Smooth muscle cell of trachea (primary cell): ENCODE data around the gene MYO1H. TPM values are rescaled to one million over a fixed set of nuclear protein-coding genes. Genes with fewer than 3 reads are reported as not detected.

ENCODE experiments used
- total RNA-seq: library from RNA; depleted of rRNA; stranded (reverse); fragments of >200 nt; gene quantifications from 2 replicates; pipeline ENCODE4 v1.2.1, GENCODE V29; 2014

Gene MYO1H
- total RNA-seq, result not detected in 2 replicates

GRCh38 chr12:109347589-109347988, at the start of gene MYO1H:
Gene MYO1H, plus strand, starts transcription at chr12:109347900. Its CDS starts 61 bp downstream, at chr12:109347961.

DNA sequence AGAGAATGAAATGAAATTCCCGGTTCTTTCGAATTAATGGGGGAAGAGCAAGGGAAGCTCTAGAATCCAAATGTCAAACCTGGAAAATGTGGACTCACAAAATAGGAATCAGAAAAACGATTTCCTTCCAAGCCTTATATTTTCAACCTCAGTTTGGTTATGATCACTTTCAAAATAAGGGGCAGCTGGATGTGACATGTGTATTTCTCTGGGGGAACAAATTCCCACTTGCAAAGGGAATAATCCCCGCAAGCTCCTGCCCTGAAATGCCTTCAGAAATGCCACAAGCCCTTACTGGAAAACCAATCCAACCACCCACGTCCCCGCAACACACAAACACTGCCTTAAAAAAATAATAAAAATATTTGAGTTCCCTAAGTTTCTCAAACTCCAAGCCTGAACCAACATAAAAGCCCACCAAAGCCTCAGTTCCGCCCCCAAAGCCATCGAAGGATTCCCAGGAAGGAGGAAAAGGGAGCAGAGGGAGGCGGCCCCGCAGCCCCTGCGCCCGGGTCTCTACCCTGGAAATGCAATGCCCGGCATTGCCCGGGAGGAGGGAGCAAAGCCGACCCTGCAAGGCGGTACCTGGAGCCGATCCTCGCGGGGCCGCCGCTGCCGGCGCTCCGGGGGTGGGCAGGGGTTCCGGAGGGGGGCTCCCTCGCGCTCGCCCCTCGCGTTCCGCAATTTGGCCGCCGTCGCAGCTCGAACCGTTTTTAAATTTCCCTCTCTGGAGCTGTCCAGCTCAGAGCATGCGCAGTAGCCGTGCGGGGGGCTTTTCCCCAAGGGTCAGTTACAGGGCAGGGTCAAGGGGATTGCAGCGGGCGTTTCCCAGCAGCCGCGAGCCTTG, 38.9 kb upstream of the MYO1H start, which contains the start of gene FOXN4:
Gene FOXN4 (minus strand): TSS at position 751 of the 847 bp plus-strand sequence. CDS start 963 bp downstream, outside the sequence.

GRCh38 chr12:109477185-109477962, 129.7 kb downstream of the MYO1H start, which contains the start of the genes KCTD10 and UBE3B:
Gene KCTD10, minus strand, starts transcription at chr12:109477300. Its CDS starts 38 bp downstream, at chr12:109477262.
Gene UBE3B, plus strand, starts transcription at chr12:109477634. Its CDS starts 5,918 bp downstream, at chr12:109483552.

Other genes starting within 250 kb of the MYO1H start
- gene ACACB, start 231.3 kb upstream of the MYO1H start, total RNA-seq, result 8.3 and 15.0 TPM in 2 replicates
- not detected in 2 replicates for gene FOXN4, start 38.6 kb upstream of the MYO1H start, total RNA-seq
- gene KCTD10, start 129.4 kb downstream of the MYO1H start, total RNA-seq, result 62.3 and 80.4 TPM in 2 replicates
- gene UBE3B, start 129.7 kb downstream of the MYO1H start, total RNA-seq, result 68.5 and 81.9 TPM in 2 replicates
- gene MMAB, start 225.6 kb downstream of the MYO1H start, total RNA-seq, result 26.5 and 37.8 TPM in 2 replicates
- 13.6 and 54.3 TPM in 2 replicates for gene MVK, start 225.9 kb downstream of the MYO1H start, total RNA-seq